ENCODE results near the gene SH3D21.

SH3D21 gene

GRCh38 chr1:36306210-36306901 lies at the start of gene SH3D21:
Gene SH3D21, plus strand, starts transcription at chr1:36306368. Its CDS starts 53 bp downstream, at chr1:36306421.
- peak within 1 kb of the TSS; percentile 81 for H3K4me3 ChIP-seq (ENCODE audit: low read depth, low read length)

DNA sequence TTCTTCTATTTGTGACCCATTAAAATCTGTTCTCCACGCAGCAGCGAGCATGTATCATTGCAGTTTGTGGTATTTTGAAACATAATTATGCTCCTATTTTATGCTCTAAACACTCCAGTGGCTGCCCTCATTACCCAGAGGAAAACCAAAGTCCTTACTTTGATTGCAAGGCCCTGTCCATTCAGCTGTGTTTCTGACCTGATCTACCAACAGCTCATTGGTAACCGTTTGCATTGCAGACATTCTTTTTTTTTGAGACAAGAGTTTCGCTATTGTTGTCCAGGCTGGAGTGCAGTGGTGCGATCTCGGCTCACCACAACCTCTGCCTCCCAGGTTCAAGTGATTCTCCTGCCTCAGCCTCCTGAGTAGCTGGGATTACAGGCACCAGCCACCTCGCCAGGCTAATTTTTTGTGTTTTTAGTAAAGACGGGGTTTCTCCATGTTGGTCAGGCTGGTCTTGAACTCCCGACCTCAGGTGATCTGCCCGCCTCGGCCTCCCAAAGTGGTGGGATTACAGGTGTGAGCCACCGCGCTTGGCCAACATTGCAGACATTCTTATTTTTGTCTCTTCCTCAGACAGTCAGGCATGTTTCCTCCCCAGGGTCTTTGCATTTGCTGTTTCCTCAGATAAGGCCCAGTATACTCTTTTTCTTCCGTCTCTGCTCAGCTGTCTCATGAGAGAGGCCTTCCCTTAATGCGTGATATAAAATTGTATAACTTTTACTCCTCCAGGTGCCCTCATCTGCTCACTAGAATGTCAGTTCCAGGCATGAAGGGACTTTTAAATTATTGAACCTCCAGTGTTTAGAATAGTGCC lies 49.4 kb upstream of the SH3D21 start:
- no peak overlapping the region for H3K4me3 ChIP-seq (ENCODE audit: low read depth, low read length)

DNA sequence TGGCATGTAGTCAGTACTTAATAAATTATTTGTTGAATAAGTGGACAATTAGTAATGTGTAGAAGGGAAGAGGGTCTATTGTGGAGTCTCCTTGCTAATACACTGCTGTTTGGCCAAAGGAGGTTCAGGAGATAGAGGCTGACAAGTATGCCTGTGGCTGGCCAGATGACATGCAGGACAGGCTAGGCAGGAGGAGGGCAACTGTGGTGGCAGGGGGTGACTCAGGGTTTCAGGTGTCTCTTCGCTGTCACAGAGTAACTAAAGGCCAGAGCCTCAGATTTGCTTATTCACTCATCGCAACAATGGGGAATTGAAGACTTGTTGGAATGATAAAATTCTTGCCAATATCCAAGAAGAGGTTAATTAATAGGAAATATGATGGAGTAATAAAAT lies 48.8 kb upstream of the SH3D21 start:
- no peak overlapping the region for H3K4me3 ChIP-seq (ENCODE audit: low read depth, low read length)

- H3K4me3 ChIP-seq (ENCODE audit: low read depth, low read length) = no peak overlapping the region
Observed at GRCh38 chr1:36258960-36259344, 47.2 kb upstream of the SH3D21 start.

DNA sequence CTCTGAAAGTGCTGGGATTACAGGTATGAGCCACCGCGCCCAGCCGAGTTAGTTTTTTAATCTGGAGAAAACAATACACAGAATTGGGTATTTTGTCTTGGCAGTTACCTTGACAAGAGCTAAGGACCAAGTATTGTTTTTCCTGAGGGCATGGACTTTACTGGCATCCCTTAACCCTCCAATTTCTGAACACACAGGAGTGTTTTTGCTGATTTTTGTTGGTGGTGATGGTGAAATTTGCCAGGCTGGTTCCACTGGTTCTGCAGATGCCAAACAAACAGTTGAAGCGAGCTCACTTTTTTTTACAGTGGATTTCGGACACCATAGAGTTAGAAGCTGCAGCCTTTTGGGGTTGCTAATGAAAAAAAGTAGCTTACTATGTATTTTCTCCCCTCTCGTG lies 37.2 kb upstream of the SH3D21 start:
- H3K4me3 ChIP-seq (ENCODE audit: low read depth, low read length) = no peak overlapping the region

GRCh38 chr1:36269408-36269838 lies 36.7 kb upstream of the SH3D21 start:
- no peak overlapping the region for H3K4me3 ChIP-seq (ENCODE audit: low read depth, low read length)

GRCh38 chr1:36273024-36273423 lies 33.1 kb upstream of the SH3D21 start:
- H3K4me3 ChIP-seq (ENCODE audit: low read depth, low read length) = no peak overlapping the region

GRCh38 chr1:36274201-36274600 lies 32.0 kb upstream of the SH3D21 start:
- H3K4me3 ChIP-seq (ENCODE audit: low read depth, low read length) = no peak overlapping the region

DNA sequence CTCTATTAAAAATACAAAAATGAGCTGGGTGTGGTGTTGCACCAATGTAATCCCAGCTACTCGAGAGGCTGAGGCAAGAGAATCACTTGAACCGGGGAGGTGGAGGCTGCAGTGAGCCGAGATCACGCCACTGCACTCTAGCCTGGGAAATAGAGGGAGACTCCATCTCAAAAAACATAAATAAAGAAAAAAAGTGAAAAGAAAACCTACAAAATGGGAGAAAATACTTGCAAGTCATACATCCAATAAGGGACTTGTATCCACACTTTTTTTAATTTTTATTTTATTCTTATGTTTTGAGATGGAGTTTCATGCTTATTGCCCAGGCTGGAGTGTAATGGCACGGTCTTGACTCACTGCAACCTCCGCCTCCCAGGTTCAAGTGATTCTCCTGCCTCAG lies 29.5 kb upstream of the SH3D21 start:
- H3K4me3 ChIP-seq (ENCODE audit: low read depth, low read length) = no peak overlapping the region

GRCh38 chr1:36279110-36279788 lies 26.9 kb upstream of the SH3D21 start:
- H3K4me3 ChIP-seq (ENCODE audit: low read depth, low read length) = no peak overlapping the region

DNA sequence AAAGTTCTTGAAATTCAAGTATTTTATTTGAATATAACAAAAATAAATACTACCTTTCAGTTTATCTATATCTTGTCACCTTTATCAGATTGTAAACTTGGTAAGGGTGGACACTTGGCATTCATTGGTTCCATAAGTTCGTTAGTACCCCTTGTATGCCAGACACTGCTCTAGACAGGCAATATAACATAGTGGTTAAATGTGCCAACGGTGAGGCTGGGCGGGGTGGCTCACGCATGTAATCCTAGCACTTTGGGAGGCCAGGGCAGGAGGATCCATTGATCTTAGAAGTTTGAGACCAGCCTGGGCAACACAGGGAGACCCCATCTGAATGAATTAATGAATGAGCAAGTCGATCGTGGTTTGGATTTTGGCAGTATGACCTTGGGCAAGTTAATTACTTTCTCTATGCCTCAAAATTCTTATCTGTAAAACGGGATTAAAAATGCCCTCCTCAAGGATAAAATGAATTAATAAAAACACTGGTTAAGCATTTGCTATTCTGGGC lies 26.3 kb upstream of the SH3D21 start:
- no peak overlapping the region for H3K4me3 ChIP-seq (ENCODE audit: low read depth, low read length)

- no peak overlapping the region for H3K4me3 ChIP-seq (ENCODE audit: low read depth, low read length)
Observed at GRCh38 chr1:36284061-36284460, 22.1 kb upstream of the SH3D21 start.

- H3K4me3 ChIP-seq (ENCODE audit: low read depth, low read length) = no peak overlapping the region
Observed at GRCh38 chr1:36284517-36284916, 21.7 kb upstream of the SH3D21 start.

DNA sequence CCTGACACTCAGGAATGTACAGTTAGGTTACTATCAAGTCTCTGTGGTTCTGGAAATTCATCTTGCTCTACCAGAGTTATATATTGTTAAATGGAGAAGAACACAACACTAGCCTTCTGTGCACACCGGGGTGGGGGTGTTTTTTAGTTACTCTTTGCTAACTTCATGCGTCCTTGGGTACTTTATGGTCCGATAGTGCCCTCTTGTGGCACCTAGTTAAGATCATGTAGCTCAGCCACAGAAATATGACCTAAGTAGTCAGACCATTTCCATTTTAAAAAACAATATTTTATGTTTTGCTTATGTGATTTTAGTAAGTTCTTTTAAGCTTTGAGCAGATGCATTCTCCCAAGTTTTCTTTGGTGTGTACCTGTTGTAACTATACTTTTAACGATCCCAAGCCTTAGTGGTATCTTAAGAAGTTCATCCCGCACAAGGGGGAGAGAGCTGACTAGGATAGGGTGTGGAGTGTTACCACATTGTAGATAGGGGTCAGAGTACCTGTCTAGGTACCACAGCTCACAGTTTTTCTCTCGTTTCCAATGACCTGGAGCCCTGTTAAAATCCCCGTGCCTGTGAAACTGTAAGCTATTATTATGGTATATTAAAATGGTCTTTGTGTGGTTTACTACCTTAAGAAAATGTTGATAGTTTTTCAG lies 20.6 kb upstream of the SH3D21 start:
- H3K4me3 ChIP-seq (ENCODE audit: low read depth, low read length) = no peak overlapping the region

GRCh38 chr1:36286802-36287201 lies 19.4 kb upstream of the SH3D21 start:
- H3K4me3 ChIP-seq (ENCODE audit: low read depth, low read length) = no peak overlapping the region

DNA sequence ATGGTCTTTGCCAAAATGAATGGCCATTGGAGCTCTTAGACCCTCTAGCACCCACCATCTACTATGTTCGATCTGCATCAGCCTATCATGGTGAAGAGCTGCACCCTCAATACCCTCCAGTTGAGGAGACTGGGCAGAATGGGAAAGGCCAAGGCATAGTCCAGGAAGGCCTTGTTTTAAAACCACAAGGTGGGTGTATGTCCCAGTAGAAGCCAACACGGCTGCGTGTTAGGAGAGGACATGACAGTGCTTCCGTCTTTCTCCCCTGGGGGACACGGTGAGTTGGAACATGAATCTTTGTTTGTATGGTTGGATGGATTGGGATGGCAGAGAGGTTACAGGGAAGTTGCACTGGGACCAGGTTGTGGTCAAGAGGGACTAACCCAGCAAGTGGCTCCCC lies 18.6 kb upstream of the SH3D21 start:
- H3K4me3 ChIP-seq (ENCODE audit: low read depth, low read length) = no peak overlapping the region

- H3K4me3 ChIP-seq (ENCODE audit: low read depth, low read length) = no peak overlapping the region
Observed at GRCh38 chr1:36295390-36295789, 10.8 kb upstream of the SH3D21 start.

DNA sequence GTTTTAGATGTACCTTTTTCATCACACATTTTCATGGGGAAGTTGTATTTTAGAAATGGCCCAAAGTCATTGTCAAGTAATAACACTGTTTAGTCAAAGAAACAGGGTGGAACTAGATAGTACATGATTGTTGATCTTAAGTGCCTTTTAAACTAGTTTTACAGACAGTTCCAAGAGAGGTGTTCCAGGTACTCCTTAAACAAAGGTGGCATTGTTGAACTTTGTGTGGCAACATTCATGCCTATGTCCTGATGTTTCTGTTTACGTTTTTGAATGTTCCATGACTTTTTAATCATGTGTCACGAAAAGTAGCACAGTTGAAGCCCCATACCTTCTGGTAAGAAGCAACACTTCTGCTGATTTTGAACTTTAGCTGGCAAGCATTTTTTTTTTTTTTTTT lies 9.1 kb upstream of the SH3D21 start:
- no peak overlapping the region for H3K4me3 ChIP-seq (ENCODE audit: low read depth, low read length)

- H3K4me3 ChIP-seq (ENCODE audit: low read depth, low read length) = no peak overlapping the region
Observed at GRCh38 chr1:36298640-36299039, 7.5 kb upstream of the SH3D21 start.

DNA sequence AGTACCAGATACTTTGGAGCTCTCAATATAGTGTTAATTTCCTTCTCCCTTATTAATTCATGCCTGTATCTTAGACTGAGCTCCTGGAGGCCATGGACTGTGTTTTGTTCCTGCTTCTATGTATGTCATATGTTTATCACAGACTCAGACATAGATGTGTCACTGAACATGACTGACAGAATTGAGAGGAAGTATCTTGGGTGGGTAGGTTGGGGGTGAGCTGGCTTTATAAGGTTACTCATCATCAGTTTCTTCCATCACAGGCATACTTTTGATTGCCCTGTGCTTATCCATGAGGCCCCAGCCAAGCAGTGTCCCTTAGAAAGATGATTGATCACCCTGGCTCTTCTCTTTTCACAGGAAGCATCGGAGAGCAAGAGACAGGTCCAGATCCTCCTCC lies 5.6 kb upstream of the SH3D21 start:
- no peak overlapping the region for H3K4me3 ChIP-seq (ENCODE audit: low read depth, low read length)

DNA sequence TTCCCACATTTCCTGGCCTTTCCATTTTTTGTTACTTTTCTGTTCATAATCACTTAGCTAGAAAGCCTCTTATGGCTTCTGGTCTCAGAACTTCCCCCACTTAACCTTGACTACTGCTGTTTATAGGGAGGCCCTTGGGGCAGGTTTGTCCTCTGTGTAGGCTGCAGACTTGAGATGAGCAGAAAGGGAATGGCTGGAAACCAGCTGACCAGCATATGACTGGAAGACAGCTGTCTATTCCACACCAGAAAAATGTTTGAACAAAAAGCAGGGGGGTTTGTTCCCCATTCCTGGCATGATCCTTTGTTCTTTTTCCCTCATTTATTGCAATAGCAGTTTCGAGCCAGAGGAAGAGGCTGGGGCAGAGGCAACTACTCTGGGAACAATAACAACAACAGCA lies 4.9 kb upstream of the SH3D21 start:
- H3K4me3 ChIP-seq (ENCODE audit: low read depth, low read length) = no peak overlapping the region
